GM12873 (cell line): ENCODE measurements around the gene SFTPA2.

Experiments used
- TF ChIP-seq, protein P1 (sequence below): IDR thresholded peaks from 2 replicates; pipeline ENCODE4 v1.5.1; 2012; ENCODE audit warnings: low read depth, mild to moderate bottlenecking, moderate library complexity, low read length, control low read depth; ENCODE audit not compliant: insufficient read depth; ENCODE audit errors: missing control alignments

SFTPA2 gene

DNA sequence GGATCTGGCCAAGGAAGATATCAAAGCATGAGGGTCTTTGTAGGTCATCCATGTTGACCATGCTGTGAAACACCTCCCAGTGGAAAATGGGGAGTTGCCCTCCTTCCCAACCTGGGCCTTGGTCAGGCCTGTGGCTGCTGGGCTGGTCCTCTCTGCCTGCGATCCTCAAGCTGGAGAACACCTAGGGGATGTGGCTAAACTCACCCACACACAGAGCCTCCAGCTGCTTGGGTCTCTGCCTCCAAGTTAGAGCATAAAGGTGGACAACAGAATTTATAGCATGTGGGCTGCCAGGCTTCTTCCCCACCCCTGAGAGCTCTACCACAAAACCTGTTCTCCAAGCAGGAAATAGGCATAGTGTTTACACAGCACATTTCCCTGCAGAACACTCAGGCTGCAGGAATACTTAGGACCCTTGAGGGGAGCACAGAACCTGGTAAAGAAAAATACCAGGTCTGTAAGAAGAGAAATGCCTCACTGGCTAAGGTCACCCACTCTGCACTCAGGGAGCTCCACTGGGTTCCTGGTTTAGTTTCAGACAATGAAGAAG is at the start of gene SFTPA2:
SFTPA2 (minus strand) TSS at position 248 of the 550 bp plus-strand sequence. CDS start 924 bp downstream, outside the sequence.
- TF ChIP-seq, protein P1, sequence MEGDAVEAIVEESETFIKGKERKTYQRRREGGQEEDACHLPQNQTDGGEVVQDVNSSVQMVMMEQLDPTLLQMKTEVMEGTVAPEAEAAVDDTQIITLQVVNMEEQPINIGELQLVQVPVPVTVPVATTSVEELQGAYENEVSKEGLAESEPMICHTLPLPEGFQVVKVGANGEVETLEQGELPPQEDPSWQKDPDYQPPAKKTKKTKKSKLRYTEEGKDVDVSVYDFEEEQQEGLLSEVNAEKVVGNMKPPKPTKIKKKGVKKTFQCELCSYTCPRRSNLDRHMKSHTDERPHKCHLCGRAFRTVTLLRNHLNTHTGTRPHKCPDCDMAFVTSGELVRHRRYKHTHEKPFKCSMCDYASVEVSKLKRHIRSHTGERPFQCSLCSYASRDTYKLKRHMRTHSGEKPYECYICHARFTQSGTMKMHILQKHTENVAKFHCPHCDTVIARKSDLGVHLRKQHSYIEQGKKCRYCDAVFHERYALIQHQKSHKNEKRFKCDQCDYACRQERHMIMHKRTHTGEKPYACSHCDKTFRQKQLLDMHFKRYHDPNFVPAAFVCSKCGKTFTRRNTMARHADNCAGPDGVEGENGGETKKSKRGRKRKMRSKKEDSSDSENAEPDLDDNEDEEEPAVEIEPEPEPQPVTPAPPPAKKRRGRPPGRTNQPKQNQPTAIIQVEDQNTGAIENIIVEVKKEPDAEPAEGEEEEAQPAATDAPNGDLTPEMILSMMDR: no peak

DNA sequence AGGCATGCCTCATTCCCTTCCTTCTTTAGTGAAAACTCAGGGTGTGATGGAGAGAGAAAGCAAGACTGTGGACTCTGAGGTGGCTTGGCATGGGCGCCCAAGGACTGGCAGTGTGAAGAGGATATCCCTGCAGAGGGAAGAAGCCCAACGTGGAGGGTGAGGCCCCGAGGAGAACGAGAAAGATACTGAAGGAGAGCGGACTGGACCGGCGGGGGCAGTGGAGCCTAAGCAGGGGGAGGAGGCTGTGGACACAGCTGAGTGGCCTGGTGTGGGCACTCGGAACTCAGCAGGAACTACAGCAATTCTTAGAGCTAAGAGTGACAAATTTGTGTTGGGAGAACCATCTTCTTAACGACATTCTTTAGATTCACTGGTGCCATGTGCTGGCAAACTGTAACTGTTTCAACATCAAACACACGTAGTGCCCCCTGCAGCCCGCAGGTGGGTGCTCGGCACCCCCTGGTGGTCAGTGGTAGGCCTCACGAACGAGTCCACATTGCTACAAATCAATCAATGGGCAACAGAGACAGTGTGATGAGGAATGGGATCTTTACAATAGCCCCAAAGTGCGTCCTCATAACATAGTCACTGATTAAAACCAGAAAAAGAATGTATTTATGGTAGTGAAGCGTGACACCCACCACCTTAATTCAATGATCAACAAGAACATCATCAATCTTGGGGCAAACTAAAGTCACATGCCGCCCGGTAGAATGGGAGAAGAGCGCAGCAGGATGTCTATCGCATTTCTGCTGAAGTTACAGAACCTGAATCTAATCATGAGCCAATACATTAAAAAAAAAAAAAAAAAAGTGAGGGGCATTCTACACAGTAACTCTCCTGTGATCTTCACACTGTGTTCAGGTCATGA is 48.5 kb upstream of the SFTPA2 start:
- TF ChIP-seq, protein P1: peak; percentile 76

DNA sequence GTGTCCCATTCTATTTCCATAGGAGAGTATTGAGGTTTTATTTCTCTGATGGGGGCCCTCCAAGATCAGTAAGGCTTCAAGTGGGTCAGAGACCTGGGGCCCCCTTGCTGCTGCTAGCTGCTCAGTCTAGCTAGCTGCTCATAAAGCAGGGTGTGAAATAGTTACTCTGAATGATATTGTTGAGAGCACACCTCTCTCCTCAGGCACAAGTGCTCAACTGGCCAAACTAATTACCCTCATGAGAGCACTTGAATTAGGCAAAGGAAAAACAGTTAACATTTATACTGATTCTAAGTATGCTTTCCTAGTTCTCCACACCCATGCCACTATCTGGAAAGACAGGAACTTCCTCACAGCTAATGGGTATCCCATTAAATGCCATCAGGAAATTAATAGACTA is 45.1 kb upstream of the SFTPA2 start:
- TF ChIP-seq, protein P1: no peak

DNA sequence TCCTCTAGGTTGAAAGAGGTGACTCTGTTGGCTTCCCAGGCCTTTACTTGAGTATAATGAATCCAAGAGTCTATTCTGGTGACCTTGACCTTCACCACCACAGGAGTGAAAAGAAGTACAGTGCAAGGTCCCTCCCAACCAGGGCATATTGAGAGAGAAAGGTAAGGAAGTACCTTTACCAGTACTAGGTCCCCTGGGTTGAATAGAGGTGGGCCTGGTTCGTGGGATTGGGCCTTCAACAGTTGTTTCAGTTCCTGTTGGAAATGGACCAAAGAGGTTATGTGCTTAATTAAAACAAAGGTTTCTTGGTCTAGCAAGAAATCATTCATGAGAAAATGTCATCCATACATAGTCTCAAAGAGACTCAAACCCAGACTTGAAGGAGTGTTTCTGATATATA is 44.1 kb upstream of the SFTPA2 start:
- TF ChIP-seq, protein P1: no peak

DNA sequence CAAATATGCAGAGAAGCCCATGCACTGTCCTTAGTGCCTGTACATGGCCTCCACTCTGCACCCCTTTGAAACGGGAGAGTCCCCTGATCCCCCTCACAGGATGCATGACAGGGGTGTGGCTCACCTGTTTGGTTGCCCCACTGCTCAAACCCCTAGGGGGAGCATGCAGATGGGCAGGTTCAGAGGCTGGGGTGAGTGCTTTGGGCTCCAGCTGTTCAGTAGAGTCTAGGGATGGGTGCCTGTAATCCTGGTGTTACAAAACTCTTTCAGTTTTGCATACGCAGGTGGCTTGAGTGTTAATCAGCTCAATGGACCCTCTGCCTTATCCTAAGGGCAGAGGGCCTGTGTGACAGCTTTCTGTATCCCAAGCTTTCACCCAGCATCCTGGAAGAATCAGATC is 42.7 kb upstream of the SFTPA2 start:
- TF ChIP-seq, protein P1: peak; percentile 19

DNA sequence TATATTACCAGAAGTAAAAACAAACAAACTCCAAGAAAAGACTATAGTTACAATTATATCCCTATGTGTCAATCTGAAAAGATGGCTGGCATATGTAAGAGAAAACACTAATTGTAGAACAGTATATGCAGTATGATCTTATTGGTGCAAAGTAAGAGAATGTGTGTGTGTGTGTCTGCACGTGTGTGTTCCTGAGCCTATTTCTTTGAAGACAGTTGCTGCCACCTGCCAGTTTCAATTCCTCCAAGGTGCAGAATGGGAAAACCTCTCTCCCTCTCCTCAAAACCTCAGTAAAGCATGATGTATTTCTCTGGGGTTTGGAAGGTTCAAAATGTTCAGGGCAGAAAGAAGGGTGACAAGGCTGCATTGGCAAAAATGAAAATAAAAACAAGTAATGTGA is 41.7 kb upstream of the SFTPA2 start:
- TF ChIP-seq, protein P1: no peak

DNA sequence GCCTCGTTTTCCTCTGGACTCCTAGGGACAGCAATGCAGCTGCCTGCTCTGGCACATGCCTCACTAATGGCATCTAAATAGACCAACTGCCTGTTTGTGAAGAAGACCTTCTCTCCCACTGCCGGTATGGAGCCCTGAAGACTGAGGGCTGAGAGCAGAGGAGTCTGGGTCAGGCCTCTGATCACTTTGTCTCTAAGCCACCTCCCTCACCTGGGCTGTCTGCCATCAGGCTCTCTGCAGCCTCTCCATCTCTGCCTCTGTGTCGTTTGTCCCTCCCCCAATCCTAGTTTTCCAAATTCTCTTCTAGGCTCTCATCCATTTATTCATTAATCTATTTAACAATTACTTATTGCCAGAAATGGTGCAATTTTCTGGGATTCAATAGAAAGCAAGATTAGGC is 35.3 kb upstream of the SFTPA2 start:
- TF ChIP-seq, protein P1: no peak
